Naive thymus-derived CD8-positive, alpha-beta T cell (primary cell): Measurements from ENCODE around the gene RAP2B. TPM values are rescaled to one million over a fixed set of nuclear protein-coding genes. Genes with fewer than 3 reads are reported as not detected.
"Not testable (repeated sequence)": the region's sequence is repeated elsewhere in the genome, so short reads cannot be mapped to it uniquely, and the experiment has no call there.

Experiments used
- ATAC-seq, 2 donors: fragments of 150-1000 bp; cut with Tn5 transposase in 1 of 2; sonication (Bioruptor Pico), chemical (Tn5 transposase) in 1 of 2; 1 replicate in 1 of 2; 2 replicates in 1 of 2; pipeline ENCODE4 v1.10.0; 2021; ENCODE audit warnings: mild to moderate bottlenecking in 2 of 2, moderate library complexity in 2 of 2
- POLR2A ChIA-PET: fragments of 350-600 bp; sonication (Branson Sonifier 250); formaldehyde crosslinking; loops from one replicate; lab custom pipeline; 2021; ENCODE audit warnings: antibody characterized with exemption; lab: Charles Lee
- DNase-seq, 10 donors: peaks; one replicate each; pipeline versions ENCODE4 v3.0.0 to v3.0.0-alpha.2; 2020 to 2022
- H3K27ac Mint-ChIP-seq, 10 donors: one replicate each; pipeline ENCODE4 v1.8.0; 2020 to 2022; ENCODE audit warnings: mild to moderate bottlenecking in 10 of 10, mixed read lengths in 10 of 10, moderate library complexity in 4 of 10, inconsistent platforms in 1 of 10
- H3K27me3 Mint-ChIP-seq, 5 donors: one replicate each; pipeline ENCODE4 v1.8.0; 2021 to 2022; ENCODE audit warnings: mixed read lengths in 5 of 5
- H3K36me3 Mint-ChIP-seq, 3 donors: one replicate each; pipeline ENCODE4 v1.8.0; 2020 to 2022; ENCODE audit warnings: mixed read lengths in 3 of 3, mild to moderate bottlenecking in 2 of 3, inconsistent platforms in 1 of 3
- H3K4me1 Mint-ChIP-seq, 4 donors: one replicate each; pipeline ENCODE4 v1.8.0; 2021 to 2022; ENCODE audit warnings: mixed read lengths in 4 of 4
- H3K4me3 Mint-ChIP-seq, 10 donors: one replicate each; pipeline ENCODE4 v1.8.0; 2020 to 2022; ENCODE audit warnings: mild to moderate bottlenecking in 10 of 10, mixed read lengths in 10 of 10, moderate library complexity in 6 of 10, inconsistent platforms in 1 of 10
- H3K9me3 Mint-ChIP-seq, 9 donors: one replicate each; pipeline ENCODE4 v1.8.0; 2020 to 2022; ENCODE audit warnings: mixed read lengths in 9 of 9, mild to moderate bottlenecking in 3 of 9, inconsistent platforms in 1 of 9, moderate library complexity in 1 of 9
- polyA plus RNA-seq, 3 donors: library from polyadenylated mRNA; unstranded; fragments of 300-500 nt; fragmentation: Illumina TruSeq; gene quantifications; one replicate each; pipeline ENCODE4 v1.2.3, GENCODE V29; 2021
- total RNA-seq, 8 experiments: library from RNA in 2 of 8; stranded (reverse) in 2 of 8; gene quantifications; one replicate each; pipeline ENCODE4 v1.2.3 and lab custom pipeline; 2021 to 2026

The RAP2B gene
- total and polyA plus RNA-seq, 5 experiments from 2014 or later = 11.5 to 26.0 (median 13.3) TPM

- ATAC-seq = no peak
- Mint-ChIP-seq H3K36me3 (peaks cover 4 to 15% (median 4%) of the 10 kb centered on the region in 3 donors), H3K27me3 (no peaks in the 10 kb centered on the region), H3K4me3 (no peak overlapping the region), H3K4me1 (peaks cover 6 to 31% (median 19%) of the 10 kb centered on the region in 4 donors), H3K27ac (peak overlapping the region in 9 of 10 donors; percentile 4 to 87 (median 44)), H3K9me3 (peaks cover 0 to 8% (median 0%) of the 10 kb centered on the region in 9 donors)
- no peak for DNase-seq
- POLR2A ChIA-PET = interaction anchor here (0.6 to 1.3 kb wide), 2 partner anchors 12 to 575 kb away, joined by 3 to 4 read pairs; partner anchors contain the start of gene RAP2B
These were observed 11.9 kb downstream of the RAP2B start for GRCh38 chr3:153173758-153174516.

DNA sequence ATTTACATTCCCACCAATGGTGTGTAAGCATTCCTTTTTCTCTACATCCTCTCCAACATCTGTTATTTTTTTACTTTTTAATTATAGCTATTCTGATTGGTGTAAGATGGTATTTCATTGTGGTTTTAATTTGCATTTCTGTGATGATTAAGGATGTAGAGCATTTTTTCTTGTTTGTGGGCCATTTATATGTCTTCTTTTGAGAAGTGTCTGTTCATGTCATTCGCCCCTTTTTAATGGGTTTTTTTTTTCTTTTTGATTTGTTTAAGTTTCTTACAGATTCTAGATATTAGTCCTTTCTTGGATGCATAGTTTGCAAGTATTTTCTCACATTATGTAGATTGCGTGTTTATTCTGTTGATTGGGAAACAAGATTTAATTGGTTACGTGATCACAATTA, 14.2 kb downstream of the RAP2B start:
- Mint-ChIP-seq H3K27me3 (no peaks in the 10 kb centered on the region), H3K9me3 (peaks cover 0 to 8% (median 0%) of the 10 kb centered on the region in 9 donors), H3K27ac (no peak overlapping the region), H3K36me3 (peaks cover 2 to 20% (median 4%) of the 10 kb centered on the region in 3 donors), H3K4me3 (no peak overlapping the region), H3K4me1 (peaks cover 6 to 27% (median 11%) of the 10 kb centered on the region in 4 donors)
- no peak for ATAC-seq
- DNase-seq = no peak
- POLR2A ChIA-PET = no interaction called here

DNA sequence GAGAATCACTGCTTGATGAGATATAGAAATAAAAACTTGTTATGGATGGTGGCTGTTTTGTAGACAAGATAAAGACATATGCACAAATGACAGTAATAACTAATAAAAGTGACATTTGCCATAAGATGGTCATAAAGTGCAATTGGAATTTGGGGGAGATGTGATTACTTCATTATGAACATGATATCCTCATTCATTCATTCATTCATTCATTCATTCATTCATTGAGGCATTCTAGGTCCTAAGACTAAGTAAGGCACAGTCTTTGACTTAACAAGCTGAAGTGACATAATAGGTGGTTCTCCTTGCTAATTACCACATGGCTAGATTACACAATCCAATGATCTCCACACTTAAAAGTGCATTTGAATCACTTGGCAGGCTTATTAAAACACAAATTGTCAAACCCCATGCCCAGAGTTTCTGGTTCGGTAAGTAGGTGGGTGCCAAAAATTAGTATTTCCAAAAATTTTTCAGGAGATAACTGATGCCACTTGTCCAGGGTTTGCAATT, 18.9 kb downstream of the RAP2B start:
- H3K9me3 Mint-ChIP-seq = peaks cover 0 to 8% (median 0%) of the 10 kb centered on the region in 9 donors
- POLR2A ChIA-PET = no interaction called here
- H3K4me1 Mint-ChIP-seq = peaks cover 7 to 18% (median 11%) of the 10 kb centered on the region in 4 donors
- peaks cover 0 to 19% (median 4%) of the 10 kb centered on the region in 3 donors for H3K36me3 Mint-ChIP-seq
- H3K27me3 Mint-ChIP-seq = no peaks in the 10 kb centered on the region
- ATAC-seq (no peak), DNase-seq (no peak)
- no peak overlapping the region for H3K27ac Mint-ChIP-seq
- H3K4me3 Mint-ChIP-seq = no peak overlapping the region

DNA sequence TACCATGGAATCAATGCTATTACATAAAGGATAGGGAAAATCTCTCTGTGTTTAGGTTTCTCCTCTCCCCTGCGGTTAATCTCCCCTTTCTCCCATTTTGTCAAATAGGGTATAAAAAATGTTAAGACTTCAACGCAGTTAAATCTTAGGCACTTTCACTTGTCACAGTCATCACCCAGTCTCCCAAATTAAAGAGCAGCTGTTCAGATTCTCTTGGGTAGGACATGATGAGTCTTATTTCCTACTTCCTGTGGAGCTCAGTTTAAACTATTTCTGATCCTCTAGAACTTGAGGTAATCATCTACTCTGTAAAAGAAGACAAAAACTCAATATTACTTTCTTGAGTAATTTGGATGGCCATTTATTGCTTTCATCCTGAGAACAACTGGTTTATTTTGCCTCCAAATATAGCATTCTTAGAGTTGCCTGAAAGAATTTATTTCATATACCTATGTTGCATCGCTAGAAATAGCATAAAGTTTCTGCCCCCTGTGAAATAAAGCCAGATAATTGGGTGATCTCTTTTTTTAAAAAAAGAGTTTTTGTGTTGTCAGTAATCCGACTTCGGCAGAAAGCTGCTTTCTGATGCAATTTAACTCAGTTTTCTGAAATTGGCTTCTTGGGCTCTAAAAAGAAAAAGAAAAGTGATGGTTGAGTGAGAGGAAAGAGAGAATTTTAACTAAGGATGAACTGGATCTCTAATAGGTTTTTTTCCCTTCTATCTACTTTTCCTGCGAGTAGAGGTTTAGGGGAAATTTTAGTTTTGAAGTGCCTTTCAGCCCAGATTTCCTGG, 20.7 kb downstream of the RAP2B start:
- DNase-seq (no peak), ATAC-seq (no peak)
- no peak overlapping the region for H3K4me3 Mint-ChIP-seq
- no peaks in the 10 kb centered on the region for H3K9me3 Mint-ChIP-seq
- peak overlapping the region in 2 of 10 donors; percentile 57 to 69 for H3K27ac Mint-ChIP-seq
- peaks cover 0 to 11% (median 4%) of the 10 kb centered on the region in 3 donors for H3K36me3 Mint-ChIP-seq
- peaks cover 7 to 20% (median 12%) of the 10 kb centered on the region in 4 donors for H3K4me1 Mint-ChIP-seq
- H3K27me3 Mint-ChIP-seq = no peaks in the 10 kb centered on the region
- POLR2A ChIA-PET = interaction anchor here (0.7 kb wide), 1 partner anchor 39 kb away, joined by 3 read pairs; no protein-coding TSS in a partner anchor

GRCh38 chr3:153190923-153191322, 28.9 kb downstream of the RAP2B start:
- DNase-seq (no peak), ATAC-seq (no peak)
- Mint-ChIP-seq H3K4me1 (peaks cover 0 to 3% (median 1%) of the 10 kb centered on the region in 4 donors), H3K9me3 (no peaks in the 10 kb centered on the region), H3K27ac (no peak overlapping the region), H3K27me3 (no peaks in the 10 kb centered on the region), H3K4me3 (no peak overlapping the region), H3K36me3 (peaks cover 0 to 4% (median 0%) of the 10 kb centered on the region in 3 donors)
- POLR2A ChIA-PET = no interaction called here

- Mint-ChIP-seq H3K4me1 (peaks cover 0 to 3% (median 1%) of the 10 kb centered on the region in 4 donors), H3K9me3 (no peaks in the 10 kb centered on the region)
These were observed 30.3 kb downstream of the RAP2B start for GRCh38 chr3:153192327-153192726.

DNA sequence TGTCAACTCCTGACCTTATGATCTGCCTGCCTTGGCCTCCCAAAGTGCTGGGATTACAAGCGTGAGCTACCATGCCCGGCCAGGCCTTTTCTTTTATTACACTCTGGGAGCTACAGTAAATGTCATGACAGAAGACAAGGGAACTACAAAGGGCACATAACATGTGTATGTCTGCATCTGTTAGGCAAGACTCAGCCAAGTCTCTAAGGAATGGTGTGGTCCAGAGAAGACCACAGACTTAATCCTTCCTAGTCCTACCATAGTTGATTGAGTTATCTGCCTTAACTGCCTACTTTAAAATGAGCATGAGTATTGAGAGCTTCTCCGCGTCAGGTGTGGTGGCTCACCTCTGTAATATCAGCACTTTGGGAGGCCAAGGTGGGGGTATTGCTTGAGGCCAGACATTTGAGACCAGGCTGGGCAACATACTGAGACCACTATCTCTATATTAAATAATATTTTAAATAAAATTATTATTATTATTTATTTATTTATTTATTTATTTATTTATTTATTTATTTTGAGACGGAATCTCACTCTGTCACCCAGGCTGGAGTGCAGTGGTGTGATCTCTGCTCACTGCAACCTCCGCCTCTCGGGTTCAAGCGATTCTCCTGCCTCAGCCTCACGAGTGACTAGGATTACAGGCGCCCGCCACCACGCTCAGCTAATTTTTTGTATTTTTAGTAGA, 31.9 kb downstream of the RAP2B start:
- H3K4me3 Mint-ChIP-seq, H3K9me3 Mint-ChIP-seq, H3K27me3 Mint-ChIP-seq, POLR2A ChIA-PET, DNase-seq, H3K4me1 Mint-ChIP-seq, H3K36me3 Mint-ChIP-seq, ATAC-seq: not testable (repeated sequence)
- H3K27ac Mint-ChIP-seq = peak overlapping the region in 1 of 10 donors; percentile 11

More at GRCh38 chr3:153192327-153192726, 30.3 kb downstream of the RAP2B start:
- no peak overlapping the region for H3K27ac Mint-ChIP-seq
- no peaks in the 10 kb centered on the region for H3K27me3 Mint-ChIP-seq
- ATAC-seq (no peak), DNase-seq (no peak)
- POLR2A ChIA-PET = interaction anchor here (0.7 kb wide), 1 partner anchor 20 kb away, joined by 5 read pairs; no protein-coding TSS in a partner anchor
- no peak overlapping the region for H3K4me3 Mint-ChIP-seq
- peaks cover 0 to 4% (median 0%) of the 10 kb centered on the region in 3 donors for H3K36me3 Mint-ChIP-seq

- Mint-ChIP-seq H3K27me3 (no peaks in the 10 kb centered on the region), H3K4me3 (no peak overlapping the region), H3K27ac (peak overlapping the region in 1 of 10 donors; percentile 5), H3K4me1 (peaks cover 0 to 3% (median 1%) of the 10 kb centered on the region in 4 donors), H3K36me3 (no peaks in the 10 kb centered on the region), H3K9me3 (no peaks in the 10 kb centered on the region)
- POLR2A ChIA-PET = no interaction called here
- DNase-seq = no peak
- no peak for ATAC-seq
These were observed 33.4 kb downstream of the RAP2B start for GRCh38 chr3:153195349-153195879.

DNA sequence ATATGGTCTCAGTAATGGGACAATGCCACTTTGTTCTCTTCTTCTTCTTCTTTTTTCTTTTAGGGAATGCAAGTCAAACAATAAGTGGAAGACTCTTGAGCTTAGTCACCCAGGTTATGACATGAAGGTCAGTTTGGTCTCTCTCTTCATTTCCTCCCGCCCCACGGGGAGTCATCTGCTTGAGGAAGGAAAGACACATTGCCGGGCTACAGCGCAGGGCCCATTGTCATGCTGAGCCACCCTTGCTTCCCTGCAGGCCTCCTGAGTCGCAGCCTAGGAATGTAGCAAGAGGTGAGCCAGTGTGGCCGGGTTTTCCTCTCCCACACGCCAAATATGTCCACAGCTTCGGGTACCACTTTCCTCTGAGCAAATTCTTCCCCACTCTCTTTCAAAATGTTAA, 47.6 kb downstream of the RAP2B start:
- DNase-seq = no peak
- H3K4me1 Mint-ChIP-seq = peaks cover 12 to 41% (median 32%) of the 10 kb centered on the region in 4 donors
- POLR2A ChIA-PET = interaction anchor here (0.9 to 2.8 kb wide), 6 partner anchors 12 to 49 kb away, joined by 3 to 31 read pairs (median 6); no protein-coding TSS in a partner anchor
- no peaks in the 10 kb centered on the region for H3K9me3 Mint-ChIP-seq
- H3K36me3 Mint-ChIP-seq = no peaks in the 10 kb centered on the region
- ATAC-seq = no peak
- peak overlapping the region in 9 of 10 donors; percentile 20 to 90 (median 74) for H3K27ac Mint-ChIP-seq
- no peaks in the 10 kb centered on the region for H3K27me3 Mint-ChIP-seq
- peak overlapping the region in 8 of 10 donors; percentile 44 to 78 (median 66) for H3K4me3 Mint-ChIP-seq

DNA sequence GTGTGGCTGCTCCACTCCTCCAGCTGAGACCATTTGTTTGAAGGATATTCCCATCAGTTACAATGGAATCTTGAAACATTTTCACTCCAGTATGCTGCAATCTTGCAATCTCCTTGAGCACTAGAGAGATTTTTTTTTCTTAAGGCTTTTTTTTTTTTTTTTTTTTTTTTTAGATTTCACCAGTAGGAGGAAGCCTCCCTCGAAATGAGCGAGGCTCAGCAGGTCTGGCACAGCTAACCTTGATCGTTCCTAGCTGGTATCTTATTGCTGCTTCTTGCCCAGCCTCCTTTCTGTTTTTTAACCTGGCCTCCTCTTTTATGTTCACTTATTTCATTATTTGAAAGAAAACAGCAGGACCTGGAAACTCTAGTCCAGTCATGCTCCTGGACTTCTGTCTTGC, 48.1 kb downstream of the RAP2B start:
- POLR2A ChIA-PET = interaction anchor here (0.8 to 2.8 kb wide), 6 partner anchors 10 to 49 kb away, joined by 4 to 31 read pairs (median 6); no protein-coding TSS in a partner anchor

DNA sequence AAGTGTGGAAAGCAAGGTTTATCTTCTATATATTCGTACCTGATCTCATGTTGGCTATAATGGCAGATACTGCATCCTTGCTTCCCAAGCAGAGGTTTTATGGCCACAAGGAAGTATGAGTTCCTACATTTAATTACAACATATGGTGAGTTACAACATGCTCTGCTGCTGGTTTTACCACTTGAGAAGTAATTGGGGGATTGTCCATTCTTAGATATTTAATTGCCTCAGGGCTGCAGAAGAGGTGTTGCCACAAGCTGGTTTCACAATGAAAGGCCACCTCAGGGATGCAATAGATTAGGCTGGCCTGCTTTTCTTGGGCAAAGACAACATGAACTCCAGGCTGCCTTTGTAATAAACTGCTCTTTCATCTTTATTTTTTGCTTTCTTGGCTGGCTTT, 48.6 kb downstream of the RAP2B start:
- Mint-ChIP-seq H3K4me3 (peak overlapping the region in 7 of 10 donors; percentile 44 to 78 (median 57)), H3K27ac (peak overlapping the region; percentile 5 to 90 (median 72)), H3K9me3 (no peaks in the 10 kb centered on the region), H3K4me1 (peaks cover 12 to 49% (median 37%) of the 10 kb centered on the region in 4 donors), H3K27me3 (no peaks in the 10 kb centered on the region), H3K36me3 (no peaks in the 10 kb centered on the region)
- ATAC-seq (no peak), DNase-seq (no peak)
- POLR2A ChIA-PET = interaction anchor here (0.8 to 2.8 kb wide), 4 partner anchors 10 to 37 kb away, joined by 4 to 31 read pairs (median 4); no protein-coding TSS in a partner anchor

More for the DNA sequence above, 48.1 kb downstream of the RAP2B start:
- Mint-ChIP-seq H3K9me3 (no peaks in the 10 kb centered on the region), H3K4me3 (peak overlapping the region; percentile 44 to 78 (median 59)), H3K27me3 (no peaks in the 10 kb centered on the region), H3K36me3 (no peaks in the 10 kb centered on the region), H3K4me1 (peaks cover 12 to 44% (median 33%) of the 10 kb centered on the region in 4 donors), H3K27ac (peak overlapping the region; percentile 20 to 90 (median 76))
- DNase-seq (peak in 7 of 10 donors; percentile 7 to 72 (median 32)), ATAC-seq (peak; percentile 77 to 98)
